BLaER1 treated with 17β-estradiol and CSF1 and Interleukin-3, amounts not matched to agents 10 nM and 100 nM (cell line): Measurements from ENCODE around the gene TNFSF4.

Experiments
- H3K27ac ChIP-seq, 11 experiments: shearing (Covaris generic); formaldehyde crosslinking; 2 replicates each; pipeline ENCODE4 v1.8.1; 2022
- H3K27me3 ChIP-seq, 11 experiments: shearing (Covaris generic); formaldehyde crosslinking; 2 replicates each; pipeline ENCODE4 v1.8.1; 2022
- H3K36me3 ChIP-seq, 11 experiments: shearing (Covaris generic); formaldehyde crosslinking; 2 replicates each; pipeline ENCODE4 v1.8.1; 2022
- H3K4me1 ChIP-seq, 10 experiments: shearing (Covaris generic); formaldehyde crosslinking; 2 replicates each; pipeline ENCODE4 v1.8.1; 2022
- H3K4me2 ChIP-seq, 11 experiments: shearing (Covaris generic); formaldehyde crosslinking; 2 replicates each; pipeline ENCODE4 v1.8.1; 2022
- H3K4me3 ChIP-seq, 10 experiments: shearing (Covaris generic); formaldehyde crosslinking; 2 replicates each; pipeline ENCODE4 v1.8.1; 2022
- H3K9ac ChIP-seq, 11 experiments: shearing (Covaris generic); formaldehyde crosslinking; 2 replicates each; pipeline ENCODE4 v1.8.1; 2022
- H3K9me3 ChIP-seq, 11 experiments: shearing (Covaris generic); formaldehyde crosslinking; replicated peaks in 1 of 11; 2 replicates each; pipeline ENCODE4 v1.8.1; 2022
- H4K20me1 ChIP-seq, 11 experiments: shearing (Covaris generic); formaldehyde crosslinking; 2 replicates each; pipeline ENCODE4 v1.8.1; 2022
- Cebpa-rat ChIP-seq, 11 experiments: shearing (Covaris generic); IDR thresholded peaks; 2 replicates each; pipeline ENCODE4 v1.8.1; 2022

TNFSF4 gene

DNA sequence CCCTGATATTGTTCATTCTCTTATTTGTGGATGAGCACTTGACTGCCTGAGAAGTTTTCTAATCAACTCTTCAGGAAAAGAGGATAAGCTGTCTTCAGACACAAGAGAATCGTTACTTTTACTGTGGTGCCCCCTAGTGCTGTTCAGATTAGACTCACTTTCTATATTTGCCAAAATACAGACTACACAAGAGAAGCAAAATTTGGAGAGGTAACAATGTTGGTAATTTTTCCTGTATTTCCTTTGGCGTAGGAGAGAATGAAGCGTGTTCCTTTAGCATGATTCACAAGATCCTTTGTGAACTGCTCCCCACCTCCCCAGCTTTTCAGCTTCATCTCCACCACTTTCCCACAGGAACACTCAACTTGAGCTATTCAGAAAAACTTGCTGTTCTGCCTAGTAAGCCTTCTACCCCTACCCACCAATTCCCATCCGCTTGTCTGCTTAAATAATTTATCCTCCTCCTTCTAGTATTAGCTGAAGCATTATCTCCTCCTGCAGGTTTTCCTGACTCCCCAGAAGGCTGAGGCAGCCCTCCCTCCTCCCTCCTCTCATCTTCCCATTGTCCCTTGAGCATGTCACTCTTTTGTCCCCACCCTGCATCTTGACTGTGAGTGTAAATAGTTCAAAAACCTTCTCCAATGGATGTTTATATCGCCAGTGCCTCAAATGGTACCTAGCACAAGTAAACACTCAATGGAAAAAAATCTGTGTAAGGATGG is 4.5 kb downstream of the TNFSF4 start:
- H3K4me1 ChIP-seq: peaks cover 48 to 75% (median 65%) of the 10 kb centered on the region in 10 experiments
- TF ChIP-seq Cebpa-rat (IDR thresholded peaks at IDR 0.05): no peak
- H3K27ac ChIP-seq: peak overlapping the region in 4 of 11 experiments; percentile 2 to 20 (median 12); a peak in 2 of 22 replicates

DNA sequence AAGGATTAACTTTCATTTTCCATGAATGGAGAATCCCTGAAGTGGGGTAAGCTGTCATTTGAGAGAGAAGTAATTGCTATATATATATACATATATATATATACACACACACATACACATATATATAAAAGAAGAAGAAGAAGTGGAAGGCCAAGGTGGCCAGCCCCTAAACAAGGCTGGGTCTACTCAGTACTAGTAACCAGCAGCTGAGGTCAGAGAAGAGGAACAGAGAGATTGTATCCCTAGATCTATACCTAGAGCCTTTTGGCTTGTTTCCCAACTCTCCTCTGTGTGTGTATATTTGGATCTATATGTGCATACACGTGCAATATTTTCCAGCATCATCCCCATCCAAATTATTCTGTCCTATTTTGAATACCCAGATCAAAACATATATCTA is 5.2 kb downstream of the TNFSF4 start:
- H3K9ac ChIP-seq: no peak overlapping the region
- peaks cover 42 to 73% (median 59%) of the 10 kb centered on the region in 10 experiments for H3K4me1 ChIP-seq
- peaks cover 0 to 4% (median 0%) of the 10 kb centered on the region in 11 experiments; a peak in 2 of 22 replicates for H3K9me3 ChIP-seq
- H3K4me3 ChIP-seq: no peak overlapping the region
- 0 out of 22 replicates have a peak overlapping the region, but pooled peaks of 1 of the 11 experiments have one; percentile 18 for H3K27ac ChIP-seq
- no peaks in the 10 kb centered on the region for H3K27me3 ChIP-seq
- no peak for TF ChIP-seq Cebpa-rat (IDR thresholded peaks at IDR 0.05)
- H4K20me1 ChIP-seq: no peaks in the 10 kb centered on the region
- no peaks in the 10 kb centered on the region for H3K36me3 ChIP-seq
- H3K4me2 ChIP-seq: peak overlapping the region in 8 of 11 experiments; percentile 2 to 95 (median 34); a peak in 12 of 22 replicates

More for the DNA sequence above, 4.5 kb downstream of the TNFSF4 start:
- no peaks in the 10 kb centered on the region for H3K36me3 ChIP-seq
- H3K4me2 ChIP-seq: peak overlapping the region; percentile 2 to 95 (median 35); a peak in 21 of 22 replicates
- no peaks in the 10 kb centered on the region for H3K9me3 ChIP-seq
- H4K20me1 ChIP-seq: no peaks in the 10 kb centered on the region
- H3K4me3 ChIP-seq: no peak overlapping the region
- peak overlapping the region in 3 of 11 experiments; percentile 1 to 31 (median 5); a peak in 4 of 22 replicates for H3K9ac ChIP-seq
- H3K27me3 ChIP-seq: no peaks in the 10 kb centered on the region

- Histone ChIP-seq H3K9ac (no peak overlapping the region), H3K4me3 (no peak overlapping the region), H3K4me1 (peaks cover 21 to 71% (median 27%) of the 10 kb centered on the region in 10 experiments), H3K9me3 (peaks cover 0 to 15% (median 0%) of the 10 kb centered on the region in 11 experiments; a peak in 2 of 22 replicates), H4K20me1 (no peaks in the 10 kb centered on the region), H3K27me3 (no peaks in the 10 kb centered on the region), H3K36me3 (no peaks in the 10 kb centered on the region), H3K4me2 (peak overlapping the region; percentile 19 to 77 (median 60)), H3K27ac (peak overlapping the region in 4 of 11 experiments; percentile 4 to 32 (median 22); a peak in 3 of 22 replicates)
- no peak for TF ChIP-seq Cebpa-rat (IDR thresholded peaks at IDR 0.05)
Measured at GRCh38 chr1:173195596-173196088, 11.5 kb downstream of the TNFSF4 start.

DNA sequence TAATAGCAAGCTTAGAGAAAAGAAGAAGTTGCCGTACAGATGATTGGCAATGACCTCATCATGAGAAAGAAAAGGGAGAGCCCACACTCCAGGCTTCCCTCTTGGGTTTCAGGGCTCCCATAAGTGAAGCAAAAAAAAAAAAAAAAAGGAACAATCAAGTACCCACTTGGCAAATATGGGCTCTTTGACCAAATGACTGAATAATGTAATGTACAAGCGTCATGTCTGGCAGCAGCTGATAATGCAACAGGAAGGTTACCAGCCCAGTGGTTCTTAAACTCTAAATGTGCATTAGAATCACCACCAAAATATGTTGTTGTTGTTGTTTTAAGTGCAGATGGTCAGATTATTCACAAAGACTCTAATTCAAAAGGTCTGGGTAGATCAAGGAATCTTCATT is 13.5 kb downstream of the TNFSF4 start:
- Histone ChIP-seq H3K27ac (peak overlapping the region in 3 of 11 experiments; percentile 1 to 23 (median 23); a peak in 2 of 22 replicates), H3K9ac (no peak overlapping the region), H3K4me1 (peaks cover 26 to 84% (median 33%) of the 10 kb centered on the region in 10 experiments), H3K4me2 (peak overlapping the region in 3 of 11 experiments; percentile 31 to 67 (median 50); a peak in 6 of 22 replicates), H3K36me3 (no peaks in the 10 kb centered on the region), H3K9me3 (peaks cover 0 to 15% (median 0%) of the 10 kb centered on the region in 11 experiments; a peak in 3 of 22 replicates), H3K27me3 (no peaks in the 10 kb centered on the region), H3K4me3 (no peak overlapping the region), H4K20me1 (no peaks in the 10 kb centered on the region)
- TF ChIP-seq Cebpa-rat (IDR thresholded peaks at IDR 0.05): no peak

DNA sequence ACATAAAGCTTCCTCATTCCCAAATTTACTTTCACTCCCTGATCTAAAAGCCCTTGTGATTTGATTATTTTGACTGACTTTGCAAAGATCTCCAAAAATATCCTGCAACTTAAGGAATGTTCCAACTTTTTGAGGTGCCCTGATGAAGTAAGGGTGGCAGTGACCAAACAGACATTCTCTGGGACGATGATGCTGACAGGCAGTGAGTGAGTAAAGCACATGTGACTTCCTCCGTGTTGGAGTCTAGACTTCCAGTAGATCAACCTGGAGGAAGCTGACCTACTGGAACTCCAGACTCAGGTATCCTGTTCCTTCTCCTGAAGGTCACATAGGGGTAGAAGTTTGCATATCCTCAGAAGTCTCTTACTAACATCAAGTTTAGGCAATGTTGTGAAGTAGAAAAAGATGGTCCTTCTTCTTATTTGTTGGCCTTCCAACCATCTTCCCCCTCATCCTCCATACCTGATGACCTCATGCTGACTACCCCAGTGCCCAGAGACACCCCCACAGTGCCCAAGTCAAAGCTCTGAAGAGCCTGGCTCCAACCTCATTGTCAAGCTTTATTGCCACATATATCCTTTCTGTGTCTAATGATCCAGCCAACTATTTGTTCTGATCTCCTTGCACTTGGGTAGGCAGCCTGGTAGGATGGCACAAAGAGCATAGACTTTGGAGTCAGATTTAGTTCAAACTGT is 16.0 kb downstream of the TNFSF4 start:
- Histone ChIP-seq H3K36me3 (peaks cover 0 to 11% (median 0%) of the 10 kb centered on the region in 11 experiments; a peak in 1 of 22 replicates), H3K27me3 (no peaks in the 10 kb centered on the region), H4K20me1 (no peaks in the 10 kb centered on the region), H3K9ac (0 out of 22 replicates have a peak overlapping the region, but pooled peaks of 1 of the 11 experiments have one; percentile 25), H3K9me3 (peaks cover 0 to 12% (median 0%) of the 10 kb centered on the region in 11 experiments; a peak in 5 of 22 replicates), H3K4me1 (peaks cover 20 to 78% (median 25%) of the 10 kb centered on the region in 10 experiments), H3K4me3 (no peak overlapping the region), H3K27ac (peak overlapping the region in 4 of 11 experiments; percentile 4 to 66 (median 49); a peak in 6 of 22 replicates), H3K4me2 (peak overlapping the region; percentile 20 to 81 (median 43); a peak in 16 of 22 replicates)
- no peak for TF ChIP-seq Cebpa-rat (IDR thresholded peaks at IDR 0.05)

- H3K36me3 ChIP-seq: peaks cover 0 to 11% (median 0%) of the 10 kb centered on the region in 11 experiments; a peak in 1 of 22 replicates
- H3K9ac ChIP-seq: peak overlapping the region in 2 of 11 experiments; percentile 31 to 54; a peak in 2 of 22 replicates
- H4K20me1 ChIP-seq: no peaks in the 10 kb centered on the region
- H3K27ac ChIP-seq: peak overlapping the region in 4 of 11 experiments; percentile 4 to 66 (median 49); a peak in 7 of 22 replicates
- H3K9me3 ChIP-seq: peaks cover 0 to 9% (median 0%) of the 10 kb centered on the region in 11 experiments; a peak in 5 of 22 replicates
- H3K4me1 ChIP-seq: peaks cover 12 to 70% (median 17%) of the 10 kb centered on the region in 10 experiments
- no peaks in the 10 kb centered on the region for H3K27me3 ChIP-seq
- H3K4me3 ChIP-seq: no peak overlapping the region
- peak overlapping the region; percentile 20 to 81 (median 43); a peak in 18 of 22 replicates for H3K4me2 ChIP-seq
- TF ChIP-seq Cebpa-rat (IDR thresholded peaks at IDR 0.05): no peak
Measured at GRCh38 chr1:173190101-173190936, 16.8 kb downstream of the TNFSF4 start.

DNA sequence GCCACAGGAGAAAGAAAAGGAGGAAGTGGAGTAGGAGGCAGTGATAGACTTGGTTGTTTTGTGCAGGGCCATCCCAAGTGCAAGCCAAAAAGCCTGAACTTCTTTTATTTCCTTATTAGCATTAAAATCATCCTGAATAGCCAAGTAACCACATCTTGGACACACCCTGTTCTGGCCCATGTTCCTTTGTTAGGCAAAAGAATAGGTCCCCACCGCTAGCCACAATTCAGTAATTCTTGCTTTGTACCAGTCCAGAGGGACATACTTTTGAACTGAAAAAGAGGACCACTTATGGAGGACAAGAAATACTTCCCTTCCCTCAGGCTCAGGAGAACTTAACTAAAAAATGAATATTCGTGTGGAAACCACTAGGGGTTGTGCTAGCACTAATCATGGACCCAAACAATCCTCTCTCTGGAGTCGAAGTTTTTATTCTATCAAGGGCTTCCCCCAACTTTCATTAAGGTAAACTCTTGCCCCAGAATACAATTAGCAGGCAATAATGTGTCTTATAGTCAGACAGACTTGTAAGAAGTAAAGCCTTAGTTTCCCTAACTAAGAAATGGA is 19.4 kb downstream of the TNFSF4 start:
- TF ChIP-seq Cebpa-rat (IDR thresholded peaks at IDR 0.05): no peak
- H3K9me3 ChIP-seq: peaks cover 0 to 9% (median 0%) of the 10 kb centered on the region in 11 experiments; a peak in 5 of 22 replicates
- H3K9ac ChIP-seq: no peak overlapping the region
- no peaks in the 10 kb centered on the region for H4K20me1 ChIP-seq
- peaks cover 11 to 49% (median 14%) of the 10 kb centered on the region in 10 experiments for H3K4me1 ChIP-seq
- no peaks in the 10 kb centered on the region for H3K27me3 ChIP-seq
- no peak overlapping the region for H3K4me3 ChIP-seq
- H3K36me3 ChIP-seq: peaks cover 0 to 11% (median 0%) of the 10 kb centered on the region in 11 experiments; a peak in 1 of 22 replicates
- 0 out of 22 replicates have a peak overlapping the region, but pooled peaks of 1 of the 11 experiments have one; percentile 26 for H3K4me2 ChIP-seq
- H3K27ac ChIP-seq: no peak overlapping the region
